H1 (cell line): ENCODE results near the gene CCPG1. TPM values are rescaled to one million over a fixed set of nuclear protein-coding genes. Genes with fewer than 3 reads are reported as not detected.

Experiments
- CTCF ChIA-PET: fragments of 300-600 bp; sonication (Branson Sonifier 250); formaldehyde crosslinking; loops from one replicate; lab custom pipeline; 2021; ENCODE audit not compliant: partially characterized antibody; lab: Charles Lee
- POLR2A ChIA-PET: fragments of 300-600 bp; sonication (Branson Sonifier 250); formaldehyde crosslinking; loops from one replicate; lab custom pipeline; 2021; ENCODE audit warnings: inconsistent platforms; ENCODE audit not compliant: partially characterized antibody; lab: Charles Lee
- DNase-seq, 2 experiments: peaks; one replicate each; pipeline versions ENCODE4 v3.0.0 to v3.0.0-alpha.2; 2010 to 2022; ENCODE audit warnings: low spot score in 2 of 2, low read depth in 1 of 2, mixed read lengths in 1 of 2
- FAIRE-seq: peaks from 2 replicates; lab custom pipeline; 2011; peaks lifted over from hg19 to GRCh38; lab: Jason Lieb, UNC
- H2AFZ ChIP-seq: 2 replicates; pipeline ENCODE4 v1.8.1; 2012; ENCODE audit warnings: low read length, inconsistent platforms
- H2AK5ac ChIP-seq: 2 replicates; pipeline ENCODE4 v1.6.1; 2013; ENCODE audit warnings: low read depth, low read length
- H2BK120ac ChIP-seq: replicated peaks from 2 replicates; pipeline ENCODE3; 2013; ENCODE audit warnings: low read depth, low read length, inconsistent platforms
- H2BK12ac ChIP-seq: 2 replicates; pipeline ENCODE4 v1.6.1; 2013; ENCODE audit warnings: low read depth, low read length
- H2BK15ac ChIP-seq: 2 replicates; pipeline ENCODE4 v1.6.1; 2013; ENCODE audit warnings: low read length
- H2BK20ac ChIP-seq: 2 replicates; pipeline ENCODE4 v1.6.1; 2013; ENCODE audit warnings: low read length
- H2BK5ac ChIP-seq: 2 replicates; pipeline ENCODE4 v1.6.1; 2013; ENCODE audit warnings: low read depth, low read length
- H3K14ac ChIP-seq: 2 replicates; pipeline ENCODE4 v1.6.1; 2013; ENCODE audit warnings: inconsistent platforms; ENCODE audit not compliant: insufficient read length
- H3K18ac ChIP-seq: 2 replicates; pipeline ENCODE4 v1.6.1; 2013; ENCODE audit warnings: low read length; ENCODE audit errors: extremely low read depth
- H3K23ac ChIP-seq: 2 replicates; pipeline ENCODE4 v1.6.1; 2013; ENCODE audit warnings: inconsistent platforms; ENCODE audit not compliant: insufficient read length
- H3K23me2 ChIP-seq: 2 replicates; pipeline ENCODE4 v1.6.1; 2013; ENCODE audit warnings: low read depth, low read length
- H3K27ac ChIP-seq: 2 replicates; pipeline ENCODE4 v1.6.1; 2011; ENCODE audit warnings: low read depth, low read length, inconsistent platforms
- H3K27me3 ChIP-seq, 4 experiments: replicated peaks in 1 of 4; 1 replicate in 1 of 4; 2 replicates in 3 of 4; pipeline versions ENCODE4 v1.6.1 to v1.8.1; 2011 to 2013; ENCODE audit warnings: low read length in 3 of 4, mild to moderate bottlenecking in 3 of 4, inconsistent platforms in 2 of 4, mixed read lengths in 2 of 4, moderate library complexity in 1 of 4; ENCODE audit not compliant: control insufficient read depth in 3 of 4, insufficient read depth in 3 of 4; ENCODE audit errors: extremely low read depth in 1 of 4
- H3K36me3 ChIP-seq, 4 experiments: 2 replicates each; pipeline versions ENCODE4 v1.6.1 to v1.8.1; 2011 to 2013; ENCODE audit warnings: mild to moderate bottlenecking in 4 of 4, low read length in 3 of 4, moderate library complexity in 2 of 4, control low read depth in 1 of 4, inconsistent platforms in 1 of 4; ENCODE audit not compliant: insufficient read depth in 4 of 4, control insufficient read depth in 2 of 4
- H3K4ac ChIP-seq: replicated peaks from 2 replicates; pipeline ENCODE3; 2013; ENCODE audit warnings: low read length, low read depth, mixed read lengths, inconsistent platforms; ENCODE audit not compliant: insufficient read length
- H3K4me1 ChIP-seq, 4 experiments: replicated peaks in 1 of 4; 1 replicate in 1 of 4; 2 replicates in 3 of 4; pipeline versions ENCODE4 v1.6.1 to v1.8.1; 2011 to 2013; ENCODE audit warnings: low read length in 3 of 4, inconsistent platforms in 2 of 4, mixed read lengths in 1 of 4; ENCODE audit not compliant: insufficient read depth in 4 of 4, control insufficient read depth in 3 of 4
- H3K4me2 ChIP-seq, 2 experiments: 2 replicates each; pipeline versions ENCODE4 v1.6.1 to v1.8.1; 2011 to 2013; ENCODE audit warnings: low read depth in 2 of 2, low read length in 2 of 2, control low read depth in 1 of 2, inconsistent platforms in 1 of 2, mild to moderate bottlenecking in 1 of 2; ENCODE audit not compliant: insufficient read depth in 1 of 2
- H3K4me3 ChIP-seq, 4 experiments: fragments of 200-600, 300-600 bp in 1 of 4; sonication (generic), shearing (Covaris generic), sonication (Bioruptor Twin) in 1 of 4; 2 replicates each; pipeline versions ENCODE4 v1.5.1 to v1.8.1; 2011 to 2016; ENCODE audit warnings: low read length in 4 of 4, low read depth in 3 of 4, control low read depth in 2 of 4, inconsistent platforms in 2 of 4, mild to moderate bottlenecking in 2 of 4, mixed read lengths in 1 of 4, moderate library complexity in 1 of 4; ENCODE audit not compliant: insufficient read depth in 2 of 4; ENCODE audit errors: extremely low read depth in 1 of 4
- H3K56ac ChIP-seq: replicated peaks from 2 replicates; pipeline ENCODE3; 2013; ENCODE audit warnings: low read depth, mild to moderate bottlenecking, mixed read lengths, low read length, inconsistent platforms; ENCODE audit not compliant: insufficient read length
- H3K79me1 ChIP-seq: 2 replicates; pipeline ENCODE4 v1.6.1; 2013; ENCODE audit warnings: low read depth, low read length, control low read depth
- H3K79me2 ChIP-seq, 2 experiments: 2 replicates each; pipeline versions ENCODE4 v1.6.1 to v1.8.1; 2012 to 2013; ENCODE audit warnings: low read length in 2 of 2, mild to moderate bottlenecking in 2 of 2, inconsistent platforms in 1 of 2; ENCODE audit not compliant: insufficient read depth in 2 of 2, control insufficient read depth in 1 of 2
- H3K9ac ChIP-seq, 4 experiments: replicated peaks in 1 of 4; 1 replicate in 1 of 4; 2 replicates in 3 of 4; pipeline versions ENCODE4 v1.6.1 to v1.8.1; 2011 to 2013; ENCODE audit warnings: low read depth in 3 of 4, low read length in 3 of 4, control low read depth in 2 of 4, mild to moderate bottlenecking in 2 of 4, moderate library complexity in 2 of 4, inconsistent platforms in 1 of 4; ENCODE audit errors: extremely low read depth in 1 of 4
- H3K9me3 ChIP-seq, 2 experiments: 2 replicates each; pipeline versions ENCODE4 v1.6.1 to v1.8.1; 2012 to 2013; ENCODE audit warnings: mild to moderate bottlenecking in 2 of 2, moderate library complexity in 2 of 2, control low read depth in 1 of 2, inconsistent platforms in 1 of 2, low read depth in 1 of 2, low read length in 1 of 2, mixed read lengths in 1 of 2; ENCODE audit not compliant: insufficient read depth in 2 of 2
- H4K20me1 ChIP-seq, 2 experiments: replicated peaks in 1 of 2; 2 replicates each; pipeline versions ENCODE3 to v1.8.1; 2011 to 2013; ENCODE audit warnings: inconsistent platforms in 2 of 2, low read length in 2 of 2, mild to moderate bottlenecking in 1 of 2; ENCODE audit not compliant: insufficient read depth in 2 of 2, control insufficient read depth in 1 of 2
- H4K5ac ChIP-seq: 2 replicates; pipeline ENCODE4 v1.6.1; 2013; ENCODE audit warnings: low read length, low read depth, mixed read lengths, inconsistent platforms; ENCODE audit not compliant: insufficient read length
- H4K8ac ChIP-seq: 2 replicates; pipeline ENCODE4 v1.8.0; 2013; ENCODE audit warnings: mild to moderate bottlenecking, moderate library complexity, low read length, inconsistent platforms; ENCODE audit not compliant: insufficient read depth; ENCODE audit errors: extremely low read depth
- H4K91ac ChIP-seq: replicated peaks from 2 replicates; pipeline ENCODE3; 2013; ENCODE audit warnings: low read length, mixed read lengths, inconsistent platforms; ENCODE audit not compliant: insufficient read length
- BACH1 ChIP-seq: IDR thresholded peaks from 2 replicates; pipeline ENCODE4 v1.6.1; 2012; ENCODE audit warnings: low read length, improper control_type of control experiment
- BRCA1 ChIP-seq: IDR thresholded peaks from 2 replicates; pipeline ENCODE4 v1.6.1; 2012; ENCODE audit warnings: low read depth, low read length, improper control_type of control experiment
- CBX5 ChIP-seq: fragments of 300-800, 300-1000 bp; sonication (generic); IDR thresholded peaks from 2 replicates; pipeline ENCODE4 v1.7.1; 2016; ENCODE audit warnings: antibody characterized with exemption, low read length, low read depth
- CREB1 ChIP-seq: IDR thresholded peaks from 2 replicates; pipeline ENCODE4 v1.6.1; 2012; ENCODE audit warnings: inconsistent platforms
- FOSL1 ChIP-seq: IDR thresholded peaks from 2 replicates; pipeline ENCODE4 v1.6.1; 2011; ENCODE audit warnings: mild to moderate bottlenecking, low read depth, low read length, moderate library complexity; ENCODE audit not compliant: insufficient read depth
- JUN ChIP-seq: IDR thresholded peaks from 2 replicates; pipeline ENCODE4 v1.6.1; 2011; ENCODE audit warnings: low read depth, mild to moderate bottlenecking, improper control_type of control experiment, low read length
- MAFK ChIP-seq: IDR thresholded peaks from 2 replicates; pipeline ENCODE4 v1.6.1; 2012; ENCODE audit warnings: low read depth, mild to moderate bottlenecking, improper control_type of control experiment, low read length
- RFX5 ChIP-seq: IDR thresholded peaks from 2 replicates; pipeline ENCODE4 v1.6.1; 2011; ENCODE audit warnings: low read depth, low read length, improper control_type of control experiment, borderline replicate concordance
- RXRA ChIP-seq: IDR thresholded peaks from 2 replicates; pipeline ENCODE4 v1.6.1; 2011; ENCODE audit warnings: low read depth, mild to moderate bottlenecking, low read length, moderate library complexity; ENCODE audit not compliant: insufficient read depth
- SAP30 ChIP-seq: fragments of 300-600 bp; sonication (generic); IDR thresholded peaks from 2 replicates; pipeline ENCODE4 v1.7.1; 2012; ENCODE audit warnings: low read length, moderate library complexity, mild to moderate bottlenecking, inconsistent platforms; ENCODE audit not compliant: insufficient read depth, insufficient replicate concordance
- SRF ChIP-seq: IDR thresholded peaks from 2 replicates; pipeline ENCODE4 v1.6.1; 2011; ENCODE audit warnings: mild to moderate bottlenecking, low read depth, low read length, moderate library complexity
- SUZ12 ChIP-seq: fragments of 200-600 bp; sonication (generic); IDR thresholded peaks from 2 replicates; pipeline ENCODE4 v1.6.1; 2012; ENCODE audit warnings: mild to moderate bottlenecking, inconsistent platforms, low read length, moderate library complexity, mixed read lengths
- WGBS, 2 experiments: shearing (Covaris generic) in 1 of 2; methylation state at CpG; one replicate each; pipeline versions ENCODE4 v1.1.6 to v1.1.7; 2013 to 2015; ENCODE audit warnings: low lambda C conversion rate in 2 of 2, mixed read lengths in 2 of 2, inconsistent platforms in 1 of 2, low coverage in 1 of 2, missing lambda C conversion rate in 1 of 2; ENCODE audit not compliant: insufficient replicate concordance in 2 of 2, insufficient coverage in 1 of 2, insufficient read length in 1 of 2; ENCODE audit errors: extremely low coverage in 1 of 2, missing lambda C conversion rate in 1 of 2; 5-methylcytosine and 5-hydroxymethylcytosine counted together
- polyA plus RNA-seq, 7 experiments: library from polyadenylated mRNA; depleted of rRNA in 3 of 7; stranded (reverse) in 5 of 7; unstranded in 2 of 7; fragments of >200 nt in 5 of 7; fragments of 200-250 nt in 2 of 7; gene quantifications; 1 replicate in 5 of 7; 2 replicates in 1 of 7; 4 replicates in 1 of 7; pipeline versions ENCODE4 v1.2.1 to v1.2.3, GENCODE V29; 2011 to 2013; ENCODE audit warnings: missing spikeins in 2 of 7, mixed read lengths in 2 of 7
- total RNA-seq: library from RNA; stranded (reverse); fragmentation: NEBNext Ultra II Directional; extraction: Animal tissue kit (Norgen Biotek cat#: 25700); gene quantifications from 2 replicates; pipeline ENCODE4 v1.2.1, GENCODE V29; 2021
- TF ChIP-seq, protein P1 (sequence below): IDR thresholded peaks from 2 replicates; pipeline ENCODE4 v1.6.1; 2011; ENCODE audit warnings: low read depth, mild to moderate bottlenecking, low read length; ENCODE audit not compliant: insufficient read depth

Gene CCPG1
- total and polyA plus RNA-seq, 2 of the 8 experiments (the other 6 are each of a cell fraction or from before 2014, with no cell fraction given) = 2.3 to 13.2 TPM

DNA sequence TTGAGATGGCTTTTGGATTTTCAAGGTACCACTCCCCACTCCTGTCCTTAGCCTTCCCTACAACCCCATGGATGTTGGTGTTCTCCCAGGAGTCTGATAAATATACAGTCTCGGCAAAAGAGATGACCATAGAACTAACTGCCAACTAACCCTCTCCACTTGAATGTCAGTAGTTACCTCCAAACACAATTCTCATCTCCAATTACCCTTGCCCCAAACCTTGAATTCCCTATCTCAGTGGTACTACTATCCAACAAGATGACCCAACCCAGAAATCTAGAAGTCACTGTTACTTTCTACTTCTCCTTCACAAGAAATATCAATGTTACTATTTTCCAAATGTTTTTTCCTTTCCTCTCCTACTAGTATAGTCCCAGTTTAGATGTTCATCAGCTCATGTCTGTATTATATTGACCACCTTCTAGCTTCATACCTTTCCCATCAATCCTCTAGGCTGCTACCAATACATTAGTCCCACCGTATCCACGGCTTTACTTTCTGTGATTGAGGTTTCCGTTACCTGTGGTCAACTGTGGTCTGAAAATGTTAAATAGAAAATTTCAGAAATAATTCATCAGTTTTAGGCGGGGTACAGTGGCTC is 51.1 kb downstream of the CCPG1 start:
- CTCF ChIA-PET = no interaction called here
- TF ChIP-seq RXRA (no peak), BACH1 (no peak), BRCA1 (no peak), CREB1 (no peak), SUZ12 (no peak), MAFK (no peak), CBX5 (no peak), JUN (no peak), SRF (no peak), FOSL1 (no peak), SAP30 (no peak), RFX5 (no peak)
- TF ChIP-seq, protein P1, sequence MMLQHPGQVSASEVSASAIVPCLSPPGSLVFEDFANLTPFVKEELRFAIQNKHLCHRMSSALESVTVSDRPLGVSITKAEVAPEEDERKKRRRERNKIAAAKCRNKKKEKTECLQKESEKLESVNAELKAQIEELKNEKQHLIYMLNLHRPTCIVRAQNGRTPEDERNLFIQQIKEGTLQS = no peak

More for the DNA sequence above, 51.1 kb downstream of the CCPG1 start:
- Histone ChIP-seq H2BK120ac (no peak overlapping the region), H3K23me2 (no peaks in the 10 kb centered on the region), H3K18ac (no peak overlapping the region), H3K56ac (no peak overlapping the region), H3K27ac (no peak overlapping the region), H2BK20ac (no peak overlapping the region), H2BK5ac (no peak overlapping the region), H3K4me1 (peaks cover 0 to 6% (median 4%) of the 10 kb centered on the region in 4 experiments; a peak in 3 of 7 replicates), H3K14ac (no peak overlapping the region), H2AFZ (no peak overlapping the region), H3K9me3 (no peaks in the 10 kb centered on the region), H3K36me3 (no peaks in the 10 kb centered on the region), H3K4me3 (no peak overlapping the region), H2BK12ac (no peak overlapping the region), H4K91ac (no peak overlapping the region), H3K23ac (no peak overlapping the region), H2AK5ac (no peak overlapping the region), H4K8ac (no peak overlapping the region), H3K79me2 (no peaks in the 10 kb centered on the region), H3K79me1 (no peaks in the 10 kb centered on the region), H2BK15ac (no peak overlapping the region), H3K9ac (no peak overlapping the region), H4K20me1 (no peaks in the 10 kb centered on the region), H4K5ac (no peak overlapping the region), H3K4me2 (no peak overlapping the region), H3K4ac (no peak overlapping the region), H3K27me3 (no peaks in the 10 kb centered on the region)
- WGBS, 2 experiments = 92% methylated on average over 5 of the region's 5 CpGs; no CpG with 5 or more reads in 1 of the 2 experiments
- DNase-seq (no peak), FAIRE-seq (no peak)
- POLR2A ChIA-PET = no interaction called here
